EL (cell line): Measurements from ENCODE around the gene MYO1E.

Experiments
- DNase-seq: peaks from one replicate; pipeline ENCODE4 v3.0.0-alpha.2; 2016

The MYO1E gene

GRCh38 chr15:59385171-59385570, 12.5 kb upstream of the MYO1E start:
- no peak for DNase-seq

GRCh38 chr15:59384507-59384906, 11.8 kb upstream of the MYO1E start:
- DNase-seq, result no peak

- peak; percentile 21 for DNase-seq
These were observed 8.4 kb upstream of the MYO1E start for GRCh38 chr15:59380902-59381610.

GRCh38 chr15:59379531-59379930, 6.9 kb upstream of the MYO1E start:
- DNase-seq, result no peak

GRCh38 chr15:59378855-59379254, 6.2 kb upstream of the MYO1E start:
- no peak for DNase-seq

GRCh38 chr15:59377924-59378323, 5.3 kb upstream of the MYO1E start:
- DNase-seq, result no peak

- DNase-seq, result peak; percentile 12
These were observed 4.1 kb upstream of the MYO1E start for GRCh38 chr15:59376733-59377132.

- no peak for DNase-seq
These were observed 544 bp upstream of the MYO1E start for GRCh38 chr15:59373215-59373614.

- DNase-seq, result peak; percentile 40
These were observed 966 bp downstream of the MYO1E start for GRCh38 chr15:59371458-59372351.

- DNase-seq, result peak; percentile 44
These were observed 3.1 kb downstream of the MYO1E start for GRCh38 chr15:59369597-59369996.

- peak; percentile 13 for DNase-seq
These were observed 5.6 kb downstream of the MYO1E start for GRCh38 chr15:59367022-59367451.

- peak; percentile 28 for DNase-seq
These were observed 6.2 kb downstream of the MYO1E start for GRCh38 chr15:59366333-59367021.

GRCh38 chr15:59364248-59364647, 8.4 kb downstream of the MYO1E start:
- DNase-seq, result peak; percentile 32

GRCh38 chr15:59362331-59362730, 10.3 kb downstream of the MYO1E start:
- DNase-seq, result no peak

GRCh38 chr15:59360896-59361295, 11.8 kb downstream of the MYO1E start:
- DNase-seq, result peak; percentile 13

- DNase-seq, result no peak
These were observed 12.4 kb downstream of the MYO1E start for GRCh38 chr15:59360305-59360704.

GRCh38 chr15:59355730-59356129, 16.9 kb downstream of the MYO1E start:
- no peak for DNase-seq

GRCh38 chr15:59354417-59355031, 18.1 kb downstream of the MYO1E start:
- no peak for DNase-seq

GRCh38 chr15:59353994-59354416, 18.7 kb downstream of the MYO1E start:
- DNase-seq, result no peak

- no peak for DNase-seq
These were observed 20.0 kb downstream of the MYO1E start for GRCh38 chr15:59352683-59353082.

- DNase-seq, result no peak
These were observed 20.5 kb downstream of the MYO1E start for GRCh38 chr15:59352189-59352588.

GRCh38 chr15:59350421-59350732, 22.3 kb downstream of the MYO1E start:
- no peak for DNase-seq
